Measurements from ENCODE around the gene PRAMEF12.
"Not testable (repeated sequence)": the region's sequence is repeated elsewhere in the genome, so short reads cannot be mapped to it uniquely, and the experiment has no call there.

The PRAMEF12 gene

GRCh38 chr1:12770620-12771019 lies 2.9 kb upstream of the PRAMEF12 start:
- DNase-seq (ENCODE audit: low read depth in 1 of 2, low spot score in 1 of 2): no peak

- DNase-seq (ENCODE audit: low read depth in 1 of 2, low spot score in 1 of 2): no peak
These were observed 2.4 kb upstream of the PRAMEF12 start for GRCh38 chr1:12771186-12771585.

GRCh38 chr1:12772520-12772919 lies 1.0 kb upstream of the PRAMEF12 start:
- no peak for DNase-seq (ENCODE audit: low read depth in 1 of 2, low spot score in 1 of 2)

GRCh38 chr1:12774801-12775345 lies 1.3 kb downstream of the PRAMEF12 start:
- no peak for DNase-seq (ENCODE audit: low read depth in 1 of 2, low spot score in 1 of 2)

GRCh38 chr1:12775443-12775842 lies 1.9 kb downstream of the PRAMEF12 start:
- no peak for DNase-seq (ENCODE audit: low read depth in 1 of 2, low spot score in 1 of 2)

GRCh38 chr1:12776801-12777557 lies 3.4 kb downstream of the PRAMEF12 start:
- no peak for DNase-seq (ENCODE audit: low read depth in 1 of 2, low spot score in 1 of 2)

GRCh38 chr1:12778061-12778460 lies 4.5 kb downstream of the PRAMEF12 start:
- no peak for DNase-seq (ENCODE audit: low read depth in 1 of 2, low spot score in 1 of 2)

GRCh38 chr1:12778907-12779306 lies 5.4 kb downstream of the PRAMEF12 start:
- DNase-seq (ENCODE audit: low read depth in 1 of 2, low spot score in 1 of 2): no peak

- not testable (repeated sequence) for DNase-seq (ENCODE audit: low read depth in 1 of 2, low spot score in 1 of 2)
These were observed 8.0 kb downstream of the PRAMEF12 start for GRCh38 chr1:12781488-12781887.

GRCh38 chr1:12783783-12784182 lies 10.2 kb downstream of the PRAMEF12 start:
- DNase-seq (ENCODE audit: low read depth in 1 of 2, low spot score in 1 of 2): not testable (repeated sequence)

GRCh38 chr1:12784729-12785128 lies 11.2 kb downstream of the PRAMEF12 start:
- DNase-seq (ENCODE audit: low read depth in 1 of 2, low spot score in 1 of 2): not testable (repeated sequence)

GRCh38 chr1:12791097-12791496 lies 17.6 kb downstream of the PRAMEF12 start, which contains the start of gene PRAMEF1:
PRAMEF1 (plus strand) TSS chr1:12791397; CDS start chr1:12793228, 1,831 bp downstream.
- not testable (repeated sequence) for DNase-seq (ENCODE audit: low read depth in 1 of 2, low spot score in 1 of 2)

GRCh38 chr1:12798911-12799310 lies 25.4 kb downstream of the PRAMEF12 start:
- DNase-seq (ENCODE audit: low read depth in 1 of 2, low spot score in 1 of 2): no peak

GRCh38 chr1:12799730-12800129 lies 26.2 kb downstream of the PRAMEF12 start:
- no peak for DNase-seq (ENCODE audit: low read depth in 1 of 2, low spot score in 1 of 2)

GRCh38 chr1:12809933-12810332 lies 36.4 kb downstream of the PRAMEF12 start:
- DNase-seq (ENCODE audit: low read depth in 1 of 2, low spot score in 1 of 2): no peak

GRCh38 chr1:12810691-12811408 lies 37.3 kb downstream of the PRAMEF12 start:
- DNase-seq (ENCODE audit: low read depth in 1 of 2, low spot score in 1 of 2): no peak

- no peak for DNase-seq (ENCODE audit: low read depth in 1 of 2, low spot score in 1 of 2)
These were observed 37.9 kb downstream of the PRAMEF12 start for GRCh38 chr1:12811409-12811784.

- DNase-seq (ENCODE audit: low read depth in 1 of 2, low spot score in 1 of 2): not testable (repeated sequence)
These were observed 45.5 kb downstream of the PRAMEF12 start for GRCh38 chr1:12819061-12819460.

Data from stimulated activated CD4-positive, alpha-beta T cell treated with anti-CD3 and anti-CD28 coated beads, Interleukin-15, amount 100 ng/mL, for 1 hour (primary cell).